HG03378 (cell line): Measurements from ENCODE around the gene IER5.

Experiments
- ATAC-seq: cut with Tn5 transposase; IDR thresholded peaks from one replicate; pipeline ENCODE4 v1.9.1; 2021; ENCODE audit warnings: mild to moderate bottlenecking, moderate library complexity; ENCODE audit not compliant: unreplicated experiment

Gene IER5

DNA sequence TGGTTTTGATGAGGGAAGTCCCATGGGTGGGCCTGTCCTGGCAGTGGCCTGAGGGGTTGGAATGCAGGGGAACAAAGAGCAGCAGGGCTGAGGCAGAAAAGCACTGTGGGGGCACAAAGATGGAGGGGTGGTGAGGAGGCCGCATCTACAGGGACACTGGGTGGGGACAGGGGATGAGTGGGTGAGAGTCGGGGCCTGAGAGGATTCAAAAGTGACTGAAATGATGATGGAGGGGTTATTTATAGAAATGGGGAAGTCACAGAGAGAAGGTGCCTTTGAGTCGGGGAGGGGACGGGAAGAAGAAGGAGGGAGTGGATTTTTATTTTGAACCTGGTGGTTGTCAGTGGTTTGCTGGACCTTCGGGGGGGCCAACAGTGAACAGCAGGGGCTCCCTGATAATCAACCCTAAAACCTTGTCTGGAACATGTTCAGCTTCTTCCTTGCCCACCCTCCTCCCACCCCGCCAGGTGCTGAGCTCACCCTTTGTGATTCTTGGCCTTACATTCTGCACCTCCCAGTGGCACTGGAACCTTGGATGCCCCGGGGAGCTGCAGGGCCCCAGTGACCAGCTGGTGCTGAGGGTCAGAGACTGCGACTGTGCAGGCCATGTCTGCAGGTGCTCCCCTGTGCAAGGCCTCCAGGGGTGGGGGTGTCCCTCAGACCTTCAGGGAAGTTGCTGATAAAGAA is 42.9 kb downstream of the IER5 start:
- no peak for ATAC-seq

DNA sequence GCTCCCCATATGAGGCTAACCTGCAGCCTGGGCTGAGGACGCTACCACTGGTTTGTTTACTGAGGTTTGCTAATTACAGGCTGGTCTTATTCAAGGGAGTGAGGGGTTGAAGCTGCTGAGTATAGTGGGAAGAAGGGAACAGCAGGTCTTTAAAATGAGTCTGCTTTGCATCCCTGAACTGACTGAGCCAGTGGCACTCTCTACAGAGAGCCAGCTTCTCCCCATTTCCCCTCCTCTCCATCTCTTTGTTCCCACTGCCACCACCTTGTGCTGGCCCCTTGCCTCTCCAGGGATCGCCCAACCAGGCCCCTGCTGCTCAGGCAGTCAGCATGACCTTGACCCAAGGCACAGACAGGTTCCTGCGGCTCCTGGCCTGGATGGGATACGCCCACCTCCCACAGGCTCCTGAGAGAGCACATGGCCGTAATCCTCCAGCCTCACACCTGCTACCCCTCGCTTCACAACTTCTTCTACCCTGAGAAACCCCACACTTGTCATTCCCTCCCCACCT is 45.0 kb downstream of the IER5 start:
- no peak for ATAC-seq

DNA sequence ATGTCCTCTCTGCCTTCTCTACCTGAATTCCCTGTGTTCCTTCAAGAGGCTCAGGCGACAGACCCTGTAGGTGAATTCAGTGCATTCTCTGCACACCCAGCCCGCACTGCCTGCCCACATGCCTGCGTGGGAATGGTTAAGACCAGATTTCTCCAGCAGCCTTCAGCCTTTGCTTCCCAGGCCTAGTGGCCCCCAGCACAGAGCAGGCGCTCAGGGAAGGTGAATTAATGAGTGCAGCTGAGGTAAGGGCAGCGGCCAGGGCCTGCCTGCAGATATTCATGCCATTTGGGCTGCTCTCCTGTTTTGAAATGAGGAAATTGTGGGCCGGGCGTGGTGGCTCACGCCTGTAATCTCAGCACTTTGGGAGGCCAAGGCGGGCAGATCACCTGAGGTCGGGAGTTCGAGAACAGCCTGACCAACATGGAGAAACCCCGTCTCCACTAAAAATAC is 45.5 kb downstream of the IER5 start:
- no peak for ATAC-seq

DNA sequence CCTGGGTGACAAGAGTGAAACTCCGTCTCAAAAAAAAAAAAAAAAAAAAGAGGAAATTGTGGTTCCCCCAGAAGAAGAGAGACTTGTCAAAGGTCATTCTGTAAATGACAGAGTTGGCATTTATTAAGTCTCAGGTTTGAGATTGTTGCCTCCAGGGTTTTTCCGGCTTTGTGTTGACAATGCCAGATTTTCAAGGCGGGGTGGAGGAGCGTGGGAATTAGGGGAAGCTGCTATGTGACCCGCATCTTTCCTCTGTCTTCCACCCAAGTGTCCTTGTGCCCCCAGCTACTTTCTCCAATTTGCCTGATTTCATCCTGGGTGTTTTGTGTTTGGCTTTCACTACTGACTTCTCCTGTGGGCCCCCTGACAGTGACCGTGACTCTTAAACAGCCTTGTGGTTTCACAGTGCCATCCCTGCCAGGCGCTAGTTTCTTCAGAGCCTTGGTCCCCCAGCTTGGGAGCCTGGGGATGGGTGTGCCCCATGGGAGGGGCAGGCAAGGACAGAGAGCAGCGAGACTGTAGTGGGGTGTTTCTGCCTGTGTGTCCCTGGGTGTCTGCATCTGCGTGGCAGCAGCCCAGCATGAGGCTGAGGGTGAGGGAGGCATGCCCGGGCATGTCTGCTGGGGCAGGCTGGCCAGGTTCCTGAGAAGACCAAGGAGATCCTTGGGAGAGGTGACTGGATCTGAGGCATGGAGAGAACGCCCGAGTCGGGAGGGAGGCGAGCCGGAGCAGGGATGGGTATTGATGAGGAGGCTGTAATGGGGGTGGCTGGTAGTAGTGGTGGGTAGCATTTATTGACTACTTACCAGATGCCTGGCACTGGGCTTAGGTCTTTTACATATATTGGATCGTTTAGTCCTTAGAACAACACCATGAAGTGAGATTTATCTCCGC is 46.3 kb downstream of the IER5 start:
- peak; percentile 37 for ATAC-seq

DNA sequence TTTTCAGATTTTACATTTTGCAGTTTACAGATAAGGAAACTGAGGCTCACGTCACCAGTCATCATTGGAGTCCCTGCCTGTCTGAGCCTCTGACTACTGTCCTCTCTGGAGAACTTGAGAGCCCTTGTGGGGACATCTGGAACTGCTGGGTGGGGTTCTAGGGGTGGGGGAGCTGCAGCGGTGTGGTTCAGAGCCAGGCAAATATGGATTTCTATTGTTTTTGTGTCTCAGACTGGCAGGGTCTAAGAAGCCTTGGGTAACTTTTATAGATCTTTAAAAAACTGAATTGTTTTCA is 46.9 kb downstream of the IER5 start:
- ATAC-seq = no peak

DNA sequence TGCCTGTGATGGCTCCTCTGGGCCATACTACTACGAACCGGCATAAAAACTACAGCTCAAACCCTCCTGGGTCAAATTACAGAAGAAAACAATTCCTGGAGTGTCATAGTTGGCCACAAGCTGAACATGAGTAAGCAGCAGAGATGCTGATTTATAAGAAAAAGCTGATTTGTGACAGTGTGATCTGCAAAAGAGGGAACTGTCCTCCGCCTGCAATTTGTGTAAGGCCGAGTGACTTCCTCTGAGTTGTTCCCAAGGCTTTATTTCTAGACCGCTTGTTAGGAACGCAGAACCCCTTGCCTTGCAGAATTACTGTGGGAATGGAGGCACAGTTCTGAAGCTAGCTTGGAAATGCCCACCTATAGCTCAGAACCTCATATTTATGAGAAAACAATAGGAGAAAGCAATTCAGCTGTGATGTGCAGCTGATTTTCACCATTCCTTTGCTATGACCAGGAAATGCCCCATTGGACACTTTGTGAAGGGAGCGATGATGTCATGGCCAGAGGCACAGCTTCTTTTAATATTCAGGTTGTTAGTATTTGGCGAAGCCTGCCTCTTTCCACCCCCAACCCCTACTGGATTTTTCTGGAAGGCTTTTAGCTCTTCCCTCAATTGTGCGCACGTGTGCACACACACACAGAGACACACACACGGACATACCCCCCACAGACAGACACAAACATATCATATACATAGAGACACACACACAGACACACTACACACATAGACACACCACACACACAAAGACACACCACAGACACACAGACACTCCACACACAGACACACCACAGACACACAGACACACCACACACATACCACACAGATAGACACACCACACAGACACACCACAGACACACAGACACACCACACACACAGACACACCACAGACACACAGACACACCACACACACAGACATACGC is 47.6 kb downstream of the IER5 start:
- no peak for ATAC-seq

DNA sequence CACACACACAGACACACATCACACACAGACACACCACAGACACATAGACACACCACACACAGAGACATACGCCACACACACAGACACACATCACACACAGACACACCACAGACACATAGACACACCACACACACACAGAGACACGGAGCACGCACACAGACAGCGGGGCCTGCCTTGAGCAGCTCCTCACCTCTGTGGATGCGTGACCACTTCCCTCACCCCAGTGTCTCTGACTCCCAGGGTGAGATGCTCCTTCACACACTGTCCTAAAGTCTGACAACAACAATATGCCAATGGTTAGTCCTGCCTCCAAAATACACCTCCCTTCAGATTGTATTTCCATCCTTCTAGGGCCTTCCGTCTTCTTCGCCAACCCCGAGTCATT is 48.2 kb downstream of the IER5 start:
- no peak for ATAC-seq

DNA sequence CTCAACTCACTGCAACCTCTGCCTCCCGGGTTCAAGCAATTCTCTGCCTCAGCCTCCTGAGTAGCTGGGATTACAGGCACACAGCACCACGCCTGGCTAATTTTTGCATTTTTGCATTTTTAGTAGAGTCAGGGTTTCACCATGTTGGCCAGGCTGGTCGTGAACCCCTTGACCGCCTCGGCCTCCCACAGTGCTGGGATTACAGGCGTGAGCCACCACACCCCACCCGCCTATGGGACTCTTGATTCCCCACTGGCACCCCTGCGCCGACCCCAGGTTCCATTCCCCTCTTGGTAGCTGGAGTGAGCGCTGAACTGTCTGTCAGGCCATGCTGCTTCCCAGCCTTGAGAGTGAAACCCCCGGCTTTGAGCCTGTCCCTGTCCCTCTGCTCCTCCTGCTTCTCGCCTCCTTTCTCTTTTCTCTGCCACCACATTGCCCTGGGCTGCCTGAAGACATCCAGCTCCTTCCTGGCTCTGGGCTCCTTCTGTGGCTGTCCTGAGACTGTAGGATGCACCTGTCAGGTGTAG is 48.8 kb downstream of the IER5 start:
- ATAC-seq = no peak

DNA sequence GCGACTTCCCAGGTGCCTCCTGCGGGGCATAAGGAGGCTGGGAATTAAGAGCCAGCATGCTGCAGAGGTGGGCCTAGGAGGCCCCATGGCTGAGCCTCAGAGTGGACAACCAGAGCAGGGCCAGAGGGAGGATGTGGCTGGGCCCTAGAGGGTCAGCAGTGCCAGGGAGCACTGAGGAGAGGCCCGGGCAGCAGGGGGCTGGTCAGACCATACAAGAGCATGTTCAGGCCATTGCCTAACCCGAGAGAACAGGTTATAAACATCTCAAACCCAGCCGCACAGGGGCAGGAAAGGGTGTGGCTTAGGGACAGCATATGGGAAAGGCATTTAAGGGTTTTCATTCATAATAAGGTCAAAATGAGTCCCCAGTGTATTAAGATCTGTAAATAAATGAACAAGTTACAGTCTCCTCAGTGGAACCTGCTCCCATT is 51.1 kb downstream of the IER5 start:
- ATAC-seq = no peak

DNA sequence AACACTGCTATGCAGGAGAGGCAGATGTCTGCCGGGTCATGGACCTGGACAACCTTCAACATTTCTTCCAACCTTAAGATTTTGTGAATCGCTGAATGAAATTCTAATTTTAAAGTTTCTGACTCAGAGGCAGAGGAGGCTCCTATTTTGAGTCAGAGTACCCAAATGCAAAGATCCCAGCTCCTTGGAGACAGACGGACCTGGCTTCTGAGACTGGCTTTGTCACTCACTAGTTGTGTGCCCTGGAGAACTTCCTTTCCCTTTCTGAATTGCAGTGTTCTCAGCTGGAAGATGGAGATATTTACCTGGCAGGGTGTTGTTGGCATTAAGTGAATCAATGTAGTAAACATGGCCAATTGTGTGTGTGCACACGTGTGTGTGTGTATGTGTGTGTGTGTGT is 51.9 kb downstream of the IER5 start:
- ATAC-seq = no peak

DNA sequence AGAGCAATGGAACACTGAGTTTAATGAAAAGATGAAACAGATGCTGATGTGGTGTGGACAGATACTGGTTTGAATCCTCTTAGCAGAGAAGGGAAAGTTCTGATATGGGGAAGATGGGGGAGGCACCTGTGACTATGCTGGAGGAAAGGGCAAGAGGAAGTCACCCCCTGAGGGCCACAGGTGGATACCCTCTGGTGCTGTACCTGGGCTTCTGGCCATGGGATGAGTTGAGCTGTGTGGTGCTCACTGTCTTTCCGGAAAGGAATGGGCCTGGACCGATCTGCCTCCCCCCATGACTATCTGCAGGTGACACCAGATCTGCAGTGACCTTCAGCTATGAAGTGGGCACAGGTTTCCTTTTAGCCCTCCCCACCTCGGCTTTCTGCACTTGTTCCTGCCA is 52.4 kb downstream of the IER5 start:
- ATAC-seq = no peak

DNA sequence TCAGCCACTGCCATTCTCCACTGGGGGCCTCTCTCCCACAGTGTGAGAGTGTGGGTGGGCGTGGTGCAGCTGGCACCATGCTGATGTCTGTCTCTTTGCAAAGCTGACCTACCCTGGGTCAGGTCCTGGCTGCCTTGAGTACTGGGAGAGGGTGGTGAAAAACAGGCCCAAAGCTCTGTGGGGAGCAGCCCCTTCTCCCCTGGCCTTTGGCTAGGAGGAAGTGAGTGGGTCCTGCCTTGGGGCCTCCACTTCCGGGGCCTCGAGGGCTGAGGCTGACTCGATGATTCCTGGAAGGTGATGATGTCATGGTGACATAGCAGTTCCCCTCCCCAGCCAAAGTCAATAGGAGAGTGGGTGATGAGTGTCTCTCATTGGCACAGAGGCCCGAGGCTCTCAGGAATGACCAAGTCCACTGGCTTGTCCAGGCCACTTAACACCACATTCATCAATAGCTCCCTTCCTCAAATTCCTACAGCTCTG is 53.0 kb downstream of the IER5 start:
- no peak for ATAC-seq
